Caco-2 (cell line): ENCODE data around the gene PDE6C. TPM values are rescaled to one million over a fixed set of nuclear protein-coding genes. Genes with fewer than 3 reads are reported as not detected.

Source experiments
- BruUV-seq: library from RNA; stranded (reverse); fragments of 400-500 nt; replicated peaks from 2 replicates; lab custom pipeline; 2021; lab: Mats Ljungman, UMichigan
- CTCF ChIA-PET: fragments of 300-600 bp; sonication (Branson Sonifier 250); formaldehyde crosslinking; loops from one replicate; lab custom pipeline; 2022; ENCODE audit warnings: antibody characterized with exemption; lab: Charles Lee
- POLR2A ChIA-PET: fragments of 300-600 bp; sonication (Branson Sonifier 250); formaldehyde crosslinking; loops from one replicate; lab custom pipeline; 2022; ENCODE audit warnings: antibody characterized with exemption; lab: Charles Lee
- DNase-seq, 2 experiments: peaks; one replicate each; pipeline versions ENCODE4 v3.0.0 to v3.0.0-alpha.2; 2020 to 2022
- H3K27me3 ChIP-seq: replicated peaks from 2 replicates; pipeline ENCODE4 v1.6.0; 2011; ENCODE audit warnings: low read length; ENCODE audit not compliant: control insufficient read depth, insufficient read depth
- H3K36me3 ChIP-seq: 2 replicates; pipeline ENCODE4 v1.5.1; 2011; ENCODE audit warnings: low read length; ENCODE audit not compliant: control insufficient read depth, insufficient read depth
- H3K4me1 ChIP-seq: fragments of 250-450 bp; sonication (Bioruptor Pico); 2 replicates; pipeline ENCODE4 v1.5.1; 2020; ENCODE audit warnings: mild to moderate bottlenecking
- H3K4me3 ChIP-seq: 2 replicates; pipeline ENCODE4 v1.5.1; 2011; ENCODE audit warnings: low read depth, mild to moderate bottlenecking, control low read depth, low read length
- H3K9me3 ChIP-seq: fragments of 250-450 bp; sonication (Bioruptor Pico); 2 replicates; pipeline ENCODE4 v1.5.1; 2020; ENCODE audit warnings: mild to moderate bottlenecking, moderate library complexity
- H3K27ac Mint-ChIP-seq: one replicate; pipeline ENCODE4 v1.8.0; 2022; ENCODE audit warnings: mixed read lengths; ENCODE audit not compliant: unreplicated experiment
- H3K27me3 Mint-ChIP-seq: one replicate; pipeline ENCODE4 v1.8.0; 2022; ENCODE audit warnings: mixed read lengths; ENCODE audit not compliant: insufficient read depth, unreplicated experiment
- H3K36me3 Mint-ChIP-seq: one replicate; pipeline ENCODE4 v1.8.0; 2022; ENCODE audit warnings: mild to moderate bottlenecking, mixed read lengths; ENCODE audit not compliant: insufficient read depth, unreplicated experiment
- H3K4me1 Mint-ChIP-seq: one replicate; pipeline ENCODE4 v1.8.0; 2022; ENCODE audit warnings: low read depth, mixed read lengths; ENCODE audit not compliant: unreplicated experiment
- H3K4me3 Mint-ChIP-seq: one replicate; pipeline ENCODE4 v1.8.0; 2022; ENCODE audit warnings: mild to moderate bottlenecking, moderate library complexity, mixed read lengths; ENCODE audit not compliant: unreplicated experiment
- H3K9me3 Mint-ChIP-seq: one replicate; pipeline ENCODE4 v1.8.0; 2022; ENCODE audit warnings: mixed read lengths; ENCODE audit not compliant: unreplicated experiment
- CTCF ChIP-seq, 2 experiments: fragments of 200-600 bp in 1 of 2; IDR thresholded peaks; 1 replicate in 1 of 2; 2 replicates in 1 of 2; pipeline versions ENCODE4 v1.5.1 to v1.8.0; 2011 to 2022; ENCODE audit warnings: antibody characterized with exemption in 1 of 2, control low read depth in 1 of 2, inconsistent platforms in 1 of 2, low read depth in 1 of 2, low read length in 1 of 2, mild to moderate bottlenecking in 1 of 2, moderate library complexity in 1 of 2; ENCODE audit not compliant: insufficient read depth in 1 of 2, severe bottlenecking in 1 of 2, unreplicated experiment in 1 of 2
- intact Hi-C: fragments of 100-400 bp; cut with micrococcal nuclease; formaldehyde crosslinking; loops from one replicate; pipeline ENCODE4 v1.10.0; 2022; ENCODE audit not compliant: unreplicated experiment
- total RNA-seq: library from RNA; stranded (reverse); gene quantifications from 2 replicates; pipeline ENCODE4 v1.2.3, GENCODE V29; 2022

PDE6C gene
- total RNA-seq, 1 experiment from 2014 or later, result not detected

GRCh38 chr10:93672890-93673289 lies 60.6 kb downstream of the PDE6C start:
- no peak for TF ChIP-seq CTCF (IDR thresholded peaks at IDR 0.05; ENCODE audit: insufficient read depth in 1 of 2, low read depth in 1 of 2, low read length in 1 of 2, severe bottlenecking in 1 of 2, unreplicated experiment in 1 of 2)
- Histone ChIP-seq H3K27me3 (no peaks in the 10 kb centered on the region), H3K9me3 (no peaks in the 10 kb centered on the region), H3K4me1 (peaks cover 36% of the 10 kb centered on the region), H3K4me3 (no peak overlapping the region), H3K36me3 (peaks cover 4% of the 10 kb centered on the region; the same call in 1 of the 2 replicates)
- no peaks in the 10 kb centered on the region for H3K27me3 Mint-ChIP-seq
- H3K4me1 Mint-ChIP-seq, result peaks cover 7% of the 10 kb centered on the region
- intact Hi-C loops, result loop anchor here (5.0 to 10.0 kb wide), 2 partner anchors 78 to 176 kb away; partner anchors contain the start of gene CEP55
- H3K27ac Mint-ChIP-seq, result no peak overlapping the region
- no peak for DNase-seq
- no TSS peak for BruUV-seq
- no peaks in the 10 kb centered on the region for H3K9me3 Mint-ChIP-seq
- H3K4me3 Mint-ChIP-seq, result no peak overlapping the region
- CTCF ChIA-PET, result no interaction called here
- POLR2A ChIA-PET, result no interaction called here
- peaks cover 18% of the 10 kb centered on the region for H3K36me3 Mint-ChIP-seq

GRCh38 chr10:93673791-93674190 lies 61.5 kb downstream of the PDE6C start:
- peaks cover 3% of the 10 kb centered on the region; the same call in 1 of the 2 replicates for H3K36me3 ChIP-seq
- no peak overlapping the region for H3K4me3 Mint-ChIP-seq
- intact Hi-C loops, result loop anchor here (5.0 to 10.0 kb wide), 2 partner anchors 79 to 176 kb away; partner anchors contain the start of gene CEP55
- no peak for DNase-seq
- peaks cover 7% of the 10 kb centered on the region for H3K4me1 Mint-ChIP-seq
- no peak overlapping the region for H3K4me3 ChIP-seq
- H3K27me3 ChIP-seq, result no peaks in the 10 kb centered on the region
- H3K9me3 ChIP-seq, result no peaks in the 10 kb centered on the region
- H3K36me3 Mint-ChIP-seq, result peaks cover 9% of the 10 kb centered on the region
- no peaks in the 10 kb centered on the region for H3K27me3 Mint-ChIP-seq
- TF ChIP-seq CTCF (IDR thresholded peaks at IDR 0.05; ENCODE audit: insufficient read depth in 1 of 2, low read depth in 1 of 2, low read length in 1 of 2, severe bottlenecking in 1 of 2, unreplicated experiment in 1 of 2), result no peak
- H3K4me1 ChIP-seq, result peaks cover 36% of the 10 kb centered on the region
- no TSS peak for BruUV-seq
- CTCF ChIA-PET, result no interaction called here
- H3K27ac Mint-ChIP-seq, result no peak overlapping the region
- H3K9me3 Mint-ChIP-seq, result no peaks in the 10 kb centered on the region
- POLR2A ChIA-PET, result no interaction called here

- no TSS peak for BruUV-seq
- no peaks in the 10 kb centered on the region for H3K36me3 ChIP-seq
- CTCF ChIA-PET, result interaction anchor here (1.4 to 2.3 kb wide), 2 partner anchors 123 to 196 kb away, joined by 4 to 19 read pairs; partner anchors contain the start of gene MYOF
Observed at GRCh38 chr10:93678386-93678785, 66.0 kb downstream of the PDE6C start.

More at GRCh38 chr10:93678386-93678785, 66.0 kb downstream of the PDE6C start:
- H3K4me1 Mint-ChIP-seq, result peaks cover 7% of the 10 kb centered on the region
- Histone ChIP-seq H3K4me1 (peaks cover 16% of the 10 kb centered on the region; the same call in 1 of the 2 replicates), H3K9me3 (no peaks in the 10 kb centered on the region), H3K27me3 (no peaks in the 10 kb centered on the region), H3K4me3 (no peak overlapping the region)
- no peak for DNase-seq
- no peak for TF ChIP-seq CTCF (IDR thresholded peaks at IDR 0.05; ENCODE audit: insufficient read depth in 1 of 2, low read depth in 1 of 2, low read length in 1 of 2, severe bottlenecking in 1 of 2, unreplicated experiment in 1 of 2)
- no peak overlapping the region for H3K27ac Mint-ChIP-seq
- no peaks in the 10 kb centered on the region for H3K9me3 Mint-ChIP-seq
- intact Hi-C loops, result loop anchor here (10.0 kb wide), 1 partner anchor 84 kb away; no protein-coding TSS in a partner anchor
- H3K27me3 Mint-ChIP-seq, result no peaks in the 10 kb centered on the region
- H3K4me3 Mint-ChIP-seq, result no peak overlapping the region
- H3K36me3 Mint-ChIP-seq, result peaks cover 6% of the 10 kb centered on the region
- POLR2A ChIA-PET, result no interaction called here
